ACC112 (cell line): ENCODE data around the gene ANKHD1.
"Not testable (repeated sequence)": the region's sequence is repeated elsewhere in the genome, so short reads cannot be mapped to it uniquely, and the experiment has no call there.

Source experiments
- H2AFZ ChIP-seq: fragments of 200-600 bp; sonication (generic); one replicate; pipeline ENCODE4 v1.6.0; 2017; ENCODE audit warnings: antibody characterized with exemption, low read length; ENCODE audit not compliant: unreplicated experiment
- H3K27ac ChIP-seq: fragments of 200-600 bp; sonication (generic); 2 replicates; pipeline ENCODE4 v1.5.1; 2014; ENCODE audit warnings: low read depth, mild to moderate bottlenecking, antibody characterized with exemption, low read length, moderate library complexity
- H3K27me3 ChIP-seq: fragments of 200-600 bp; sonication (generic); 2 replicates; pipeline ENCODE4 v1.6.1; 2014; ENCODE audit warnings: mild to moderate bottlenecking, antibody characterized with exemption, low read length, moderate library complexity, mixed read lengths; ENCODE audit not compliant: insufficient read depth
- H3K36me3 ChIP-seq: fragments of 200-600 bp; sonication (generic); 2 replicates; pipeline ENCODE4 v1.6.1; 2016; ENCODE audit warnings: mild to moderate bottlenecking, antibody characterized with exemption, low read length, moderate library complexity, mixed read lengths; ENCODE audit not compliant: insufficient read depth
- H3K4me1 ChIP-seq: fragments of 200-600 bp; sonication (generic); one replicate; pipeline ENCODE4 v1.6.1; 2016; ENCODE audit warnings: low read length, mixed read lengths; ENCODE audit not compliant: insufficient read depth, unreplicated experiment, control insufficient read depth
- H3K4me3 ChIP-seq: fragments of 200-600 bp; sonication (generic); 2 replicates; pipeline ENCODE4 v1.5.1; 2014; ENCODE audit warnings: mild to moderate bottlenecking, low read depth, low read length
- H3K79me2 ChIP-seq: fragments of 200-600 bp; sonication (generic); one replicate; pipeline ENCODE4 v1.6.0; 2016; ENCODE audit warnings: low read length; ENCODE audit not compliant: control insufficient read depth, unreplicated experiment, insufficient read depth

Gene ANKHD1

DNA sequence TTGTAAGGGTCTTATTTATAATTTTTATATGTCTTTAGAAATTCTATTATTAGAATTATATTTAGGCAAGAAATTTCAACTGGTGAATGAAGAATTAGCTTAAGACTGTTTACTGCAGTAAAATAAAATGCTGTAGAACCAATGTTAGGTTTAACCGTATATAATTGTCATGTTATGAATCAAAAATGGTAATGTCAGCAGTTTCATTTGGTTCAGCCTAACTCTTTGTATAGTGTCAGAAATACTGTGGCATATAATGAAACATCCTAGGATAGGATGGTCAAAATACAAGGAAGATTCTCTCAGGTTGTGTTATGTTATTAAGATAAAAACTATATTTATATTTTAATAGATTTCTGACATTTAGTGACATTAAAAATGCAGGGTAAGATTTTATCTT is 81.4 kb downstream of the ANKHD1 start:
- Histone ChIP-seq H3K27ac (no peak overlapping the region), H3K79me2 (no peaks in the 10 kb centered on the region), H3K36me3 (peaks cover 14% of the 10 kb centered on the region), H3K4me1 (peaks cover 14% of the 10 kb centered on the region), H3K27me3 (no peaks in the 10 kb centered on the region), H2AFZ (no peak overlapping the region), H3K4me3 (no peak overlapping the region)

DNA sequence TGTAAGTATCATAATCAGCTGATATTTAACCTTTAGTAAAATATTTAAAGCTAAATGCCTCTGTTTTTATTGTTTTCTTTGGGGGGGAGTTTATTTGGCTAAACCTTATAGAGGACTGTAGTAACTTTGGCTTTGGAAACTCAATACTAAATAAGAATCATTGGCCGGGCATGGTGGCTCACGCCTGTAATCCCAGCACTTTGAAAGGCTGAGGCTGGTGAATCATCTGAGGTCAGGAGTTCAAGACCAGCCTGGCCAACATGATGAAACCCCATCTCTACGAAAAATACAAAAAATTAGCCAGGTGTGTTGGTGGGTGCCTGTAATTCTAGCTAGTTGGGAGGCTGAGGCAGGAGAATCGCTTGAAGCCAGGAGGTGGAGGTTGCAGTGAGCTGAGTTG is 86.5 kb downstream of the ANKHD1 start:
- H3K27me3 ChIP-seq, H2AFZ ChIP-seq, H3K79me2 ChIP-seq, H3K4me3 ChIP-seq, H3K4me1 ChIP-seq, H3K27ac ChIP-seq: not testable (repeated sequence)
- H3K36me3 ChIP-seq, result peaks cover 19% of the 10 kb centered on the region

DNA sequence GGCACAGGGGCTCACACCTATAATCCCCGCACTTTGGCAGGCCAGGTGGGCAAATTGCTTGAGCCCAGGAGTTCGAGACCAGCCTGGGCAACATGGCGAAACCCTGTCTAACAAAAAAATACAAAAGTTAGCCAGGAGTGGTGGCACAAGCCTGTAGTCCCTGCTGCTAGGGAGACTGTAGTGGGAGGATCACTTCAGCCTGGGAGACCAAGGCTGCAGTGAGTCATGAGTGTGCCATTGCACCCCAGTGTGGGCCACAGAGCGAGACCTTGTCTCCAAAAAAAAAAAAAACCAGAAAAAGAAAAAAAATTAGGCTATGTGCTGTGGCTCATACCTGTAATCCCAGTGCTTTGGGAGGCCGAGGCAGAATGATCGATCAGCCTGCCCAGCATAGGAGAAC is 87.3 kb downstream of the ANKHD1 start:
- Histone ChIP-seq H2AFZ (no peak overlapping the region), H3K4me3 (no peak overlapping the region), H3K36me3 (peaks cover 21% of the 10 kb centered on the region), H3K27ac (no peak overlapping the region), H3K79me2 (no peaks in the 10 kb centered on the region), H3K4me1 (no peaks in the 10 kb centered on the region), H3K27me3 (no peaks in the 10 kb centered on the region)

DNA sequence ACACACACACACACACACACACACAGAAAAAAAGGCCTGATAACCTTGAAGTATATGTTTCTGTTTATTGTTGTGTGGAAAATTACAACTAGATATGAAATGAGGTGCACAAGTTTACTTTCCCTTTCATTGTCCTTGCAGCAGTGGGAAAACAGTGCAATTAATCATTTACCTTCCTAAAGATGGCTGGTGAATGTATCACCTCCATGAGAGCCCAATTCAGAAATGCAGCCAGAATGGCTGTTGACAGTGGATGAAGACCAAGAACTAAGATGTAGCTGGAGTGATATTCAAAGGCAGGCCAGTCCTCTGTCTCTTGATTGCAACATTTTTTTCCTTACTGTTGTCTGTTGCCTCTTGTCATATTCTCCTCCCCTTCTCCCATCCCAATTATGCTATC is 96.3 kb downstream of the ANKHD1 start:
- Histone ChIP-seq H3K4me1 (no peaks in the 10 kb centered on the region), H3K4me3 (no peak overlapping the region), H3K27me3 (no peaks in the 10 kb centered on the region), H2AFZ (no peak overlapping the region), H3K27ac (no peak overlapping the region), H3K79me2 (no peaks in the 10 kb centered on the region), H3K36me3 (peaks cover 12% of the 10 kb centered on the region; the same call in 1 of the 2 replicates)

DNA sequence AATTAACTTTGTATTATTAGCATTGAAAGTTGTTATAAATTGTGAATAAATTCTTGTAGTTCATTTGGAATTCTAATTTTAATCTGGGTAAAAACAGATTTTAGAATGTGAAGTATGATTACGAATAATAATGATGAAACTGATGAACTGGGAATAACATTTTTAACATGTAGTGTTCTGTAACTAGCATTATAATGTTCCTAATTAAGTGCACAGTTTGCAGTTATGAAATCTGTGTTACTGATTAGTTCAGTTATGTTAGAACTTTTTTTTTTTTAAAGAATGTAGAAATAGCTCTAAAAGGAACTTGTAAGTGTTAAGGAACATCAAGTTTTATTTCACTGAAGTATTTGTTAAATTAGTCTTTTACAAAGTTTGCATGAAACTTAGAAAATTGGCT is 97.0 kb downstream of the ANKHD1 start:
- Histone ChIP-seq H3K27ac (no peak overlapping the region), H2AFZ (no peak overlapping the region), H3K4me3 (no peak overlapping the region), H3K36me3 (peaks cover 12% of the 10 kb centered on the region; the same call in 1 of the 2 replicates), H3K79me2 (no peaks in the 10 kb centered on the region), H3K4me1 (no peaks in the 10 kb centered on the region), H3K27me3 (no peaks in the 10 kb centered on the region)

DNA sequence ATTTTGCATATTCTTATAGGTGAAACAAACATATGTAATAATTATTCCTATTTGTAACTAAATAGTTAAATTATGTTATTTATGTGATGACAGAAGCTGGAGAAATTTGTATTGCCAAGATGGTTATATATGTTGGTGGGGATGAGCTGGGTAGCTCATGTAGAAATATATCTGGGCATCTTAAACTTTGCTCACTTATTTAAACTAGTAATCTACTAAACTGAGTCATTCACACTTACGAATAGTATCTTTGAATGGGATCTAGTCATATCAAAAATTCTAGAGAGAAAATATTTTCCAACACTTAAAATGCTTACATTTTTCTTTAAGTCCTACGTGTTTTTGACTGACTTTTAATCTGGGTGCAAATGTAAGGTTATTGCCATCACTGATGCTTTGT is 101.2 kb downstream of the ANKHD1 start:
- Histone ChIP-seq H2AFZ (no peak overlapping the region), H3K36me3 (peaks cover 21% of the 10 kb centered on the region), H3K27me3 (no peaks in the 10 kb centered on the region), H3K4me3 (no peak overlapping the region), H3K27ac (no peak overlapping the region), H3K79me2 (no peaks in the 10 kb centered on the region), H3K4me1 (no peaks in the 10 kb centered on the region)

DNA sequence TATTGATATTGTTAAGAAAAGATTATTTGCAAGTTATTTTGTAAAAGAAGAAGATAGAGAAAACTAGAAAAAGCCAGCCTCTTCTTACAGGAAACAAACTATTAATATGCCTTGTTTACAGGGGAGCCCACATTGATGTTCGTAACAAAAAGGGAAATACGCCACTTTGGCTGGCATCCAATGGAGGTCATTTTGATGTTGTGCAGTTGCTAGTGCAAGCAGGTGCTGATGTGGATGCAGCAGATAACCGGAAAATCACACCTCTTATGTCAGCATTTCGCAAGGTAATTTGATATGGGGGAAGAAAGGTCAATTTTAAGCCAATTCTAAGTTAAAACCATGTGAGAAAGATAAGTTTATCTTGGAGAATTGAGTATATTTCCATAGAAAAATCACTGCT is 108.3 kb downstream of the ANKHD1 start:
- Histone ChIP-seq H3K79me2 (no peaks in the 10 kb centered on the region), H2AFZ (no peak overlapping the region), H3K4me3 (no peak overlapping the region), H3K27me3 (no peaks in the 10 kb centered on the region), H3K36me3 (peaks cover 50% of the 10 kb centered on the region), H3K27ac (no peak overlapping the region), H3K4me1 (no peaks in the 10 kb centered on the region)

DNA sequence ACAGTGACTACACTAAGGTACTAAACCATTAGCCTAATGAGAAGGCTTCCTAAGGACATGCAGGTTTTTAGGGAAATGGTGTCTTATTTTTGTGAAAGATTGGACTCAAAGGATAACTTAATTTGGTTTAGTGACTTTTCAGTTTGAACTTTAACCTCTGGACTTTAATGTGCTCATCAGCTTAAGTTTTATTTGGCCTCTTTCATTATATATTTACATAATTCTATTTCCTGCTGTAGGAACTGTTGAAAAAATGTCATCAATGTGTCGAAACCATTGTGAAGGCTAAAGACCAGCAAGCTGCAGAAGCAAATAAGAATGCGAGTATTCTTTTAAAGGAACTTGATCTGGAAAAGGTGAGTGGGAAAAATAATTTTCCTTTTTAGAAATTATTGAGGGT is 111.5 kb downstream of the ANKHD1 start:
- Histone ChIP-seq H3K4me1 (no peaks in the 10 kb centered on the region), H3K27me3 (no peaks in the 10 kb centered on the region), H3K36me3 (peaks cover 32% of the 10 kb centered on the region), H2AFZ (no peak overlapping the region), H3K79me2 (no peaks in the 10 kb centered on the region), H3K27ac (no peak overlapping the region), H3K4me3 (no peak overlapping the region)

DNA sequence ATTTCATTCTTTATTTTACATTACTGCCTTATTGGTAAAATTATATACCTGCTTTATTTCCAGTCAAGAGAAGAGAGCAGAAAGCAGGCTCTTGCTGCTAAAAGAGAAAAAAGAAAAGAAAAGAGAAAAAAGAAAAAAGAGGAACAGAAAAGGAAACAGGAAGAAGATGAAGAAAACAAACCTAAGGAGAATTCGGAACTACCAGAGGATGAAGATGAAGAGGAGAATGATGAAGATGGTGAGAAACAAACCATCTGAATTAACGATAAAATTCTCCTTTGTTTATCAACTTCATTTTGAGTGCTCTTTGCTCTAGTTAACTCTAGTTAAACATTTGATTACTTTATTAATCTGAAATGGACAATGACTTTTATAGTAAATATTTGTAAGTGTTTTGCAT is 122.4 kb downstream of the ANKHD1 start:
- H3K36me3 ChIP-seq, result peaks cover 20% of the 10 kb centered on the region
- H3K4me3 ChIP-seq, result no peak overlapping the region
- H3K27ac ChIP-seq, result no peak overlapping the region
- no peaks in the 10 kb centered on the region for H3K27me3 ChIP-seq
- H3K79me2 ChIP-seq, result no peaks in the 10 kb centered on the region
- H3K4me1 ChIP-seq, result no peaks in the 10 kb centered on the region
- no peak overlapping the region for H2AFZ ChIP-seq

DNA sequence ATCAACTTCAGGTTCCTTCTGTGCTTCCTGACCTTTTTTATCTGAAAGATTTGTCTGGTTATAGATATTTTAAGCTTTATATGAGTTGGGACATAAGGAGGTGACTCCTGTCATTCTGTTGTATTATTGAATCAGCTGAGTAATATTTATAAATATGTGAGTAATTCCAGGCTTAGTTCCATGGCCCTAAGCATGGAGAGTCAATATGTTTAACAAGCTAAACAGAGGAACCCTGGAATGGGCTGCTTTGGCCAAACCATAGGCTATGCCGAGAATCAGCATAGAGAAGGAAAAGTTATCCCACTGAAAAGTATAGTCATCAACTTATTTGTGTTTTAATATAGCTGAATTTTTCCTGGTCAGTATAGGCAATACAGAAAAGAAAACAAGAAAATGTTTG is 138.6 kb downstream of the ANKHD1 start:
- H3K27me3 ChIP-seq, result no peaks in the 10 kb centered on the region
- no peak overlapping the region for H2AFZ ChIP-seq
- peaks cover 3% of the 10 kb centered on the region for H3K79me2 ChIP-seq
- no peak overlapping the region for H3K4me3 ChIP-seq
- H3K36me3 ChIP-seq, result peaks cover 48% of the 10 kb centered on the region
- H3K27ac ChIP-seq, result no peak overlapping the region
- H3K4me1 ChIP-seq, result no peaks in the 10 kb centered on the region

DNA sequence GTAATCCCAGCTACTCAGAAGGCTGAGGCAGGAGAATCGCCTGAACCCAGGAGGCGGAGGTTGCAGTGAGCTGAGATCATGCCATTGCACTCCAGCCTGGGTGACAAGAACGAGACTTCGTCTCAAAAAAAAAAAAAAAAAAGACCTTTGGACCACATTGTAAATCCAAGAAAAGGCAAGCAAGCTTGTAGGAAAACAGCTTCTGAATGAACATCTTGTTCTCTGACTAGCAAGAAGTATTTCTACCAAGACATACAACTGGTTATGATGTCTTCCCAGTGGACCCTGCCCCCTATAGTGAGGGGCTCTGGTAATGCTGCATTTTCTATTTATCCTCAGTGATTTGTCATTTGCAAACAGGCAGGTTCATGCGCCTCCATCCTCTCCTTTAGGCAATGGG is 141.3 kb downstream of the ANKHD1 start:
- Histone ChIP-seq H3K79me2 (no peaks in the 10 kb centered on the region), H3K4me3 (no peak overlapping the region), H3K27ac (no peak overlapping the region), H3K27me3 (no peaks in the 10 kb centered on the region), H2AFZ (no peak overlapping the region), H3K36me3 (peaks cover 35% of the 10 kb centered on the region), H3K4me1 (peaks cover 12% of the 10 kb centered on the region)
